ENCODE data around the gene GOLM1.

Gene GOLM1

DNA sequence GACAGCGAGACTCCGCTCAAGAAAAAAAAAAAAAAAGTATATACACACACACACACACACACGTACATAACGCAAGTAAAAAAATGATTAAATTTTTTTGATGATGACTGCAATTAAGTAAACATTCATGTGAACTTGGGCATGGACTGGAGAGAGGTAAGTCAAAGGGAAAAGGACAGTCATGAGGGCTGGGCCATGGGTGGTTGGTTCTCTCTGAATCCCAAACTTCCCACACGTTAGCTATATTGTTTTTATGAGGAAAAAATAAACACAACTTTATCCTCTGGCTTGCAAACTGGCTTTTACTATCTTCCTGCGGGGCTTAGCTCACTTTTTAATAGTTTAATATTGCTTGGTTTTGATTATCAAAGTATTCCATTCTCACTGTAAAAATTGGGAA, 53.7 kb downstream of the GOLM1 start:
- no peak for DNase-seq (ENCODE audit: low read depth)

DNA sequence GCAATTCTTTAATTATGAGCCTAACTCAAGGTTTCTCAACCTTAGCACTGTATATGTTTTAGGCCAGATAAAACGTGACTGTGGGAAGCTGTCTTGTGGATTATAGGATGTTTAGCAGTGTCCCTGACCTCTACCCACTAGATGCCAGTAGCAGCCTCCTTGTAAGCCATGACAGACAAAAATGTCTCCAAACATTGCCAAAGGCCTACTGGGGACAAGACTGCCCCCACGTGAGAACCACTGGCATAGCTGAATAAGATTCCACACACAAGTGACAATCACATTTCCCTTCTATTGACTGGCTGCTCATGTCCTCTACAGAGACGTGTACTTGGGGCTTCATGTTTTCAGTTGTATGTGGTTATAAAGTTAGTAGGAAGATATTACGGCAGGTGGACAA, 55.4 kb downstream of the GOLM1 start:
- no peak for DNase-seq (ENCODE audit: low read depth)

DNA sequence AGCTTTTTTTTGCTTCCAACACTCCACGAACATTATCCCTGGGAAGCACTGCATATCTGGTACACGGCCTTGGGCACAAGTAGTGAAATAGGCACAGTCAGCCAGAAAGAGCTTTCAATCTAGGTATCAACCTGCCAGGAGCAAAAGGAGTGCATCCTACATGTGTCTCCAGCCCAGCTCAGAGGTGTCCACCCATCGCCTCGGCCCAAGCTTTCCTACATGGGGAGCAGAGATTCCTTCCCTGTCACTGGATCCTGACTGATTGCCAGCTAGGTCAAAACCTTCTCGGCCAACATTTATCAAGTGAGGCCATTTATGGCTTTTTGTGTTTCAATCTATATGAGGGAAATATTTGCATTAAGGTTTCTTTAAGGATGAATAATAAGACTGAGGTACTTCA, 55.8 kb downstream of the GOLM1 start:
- no peak for DNase-seq (ENCODE audit: low read depth)

DNA sequence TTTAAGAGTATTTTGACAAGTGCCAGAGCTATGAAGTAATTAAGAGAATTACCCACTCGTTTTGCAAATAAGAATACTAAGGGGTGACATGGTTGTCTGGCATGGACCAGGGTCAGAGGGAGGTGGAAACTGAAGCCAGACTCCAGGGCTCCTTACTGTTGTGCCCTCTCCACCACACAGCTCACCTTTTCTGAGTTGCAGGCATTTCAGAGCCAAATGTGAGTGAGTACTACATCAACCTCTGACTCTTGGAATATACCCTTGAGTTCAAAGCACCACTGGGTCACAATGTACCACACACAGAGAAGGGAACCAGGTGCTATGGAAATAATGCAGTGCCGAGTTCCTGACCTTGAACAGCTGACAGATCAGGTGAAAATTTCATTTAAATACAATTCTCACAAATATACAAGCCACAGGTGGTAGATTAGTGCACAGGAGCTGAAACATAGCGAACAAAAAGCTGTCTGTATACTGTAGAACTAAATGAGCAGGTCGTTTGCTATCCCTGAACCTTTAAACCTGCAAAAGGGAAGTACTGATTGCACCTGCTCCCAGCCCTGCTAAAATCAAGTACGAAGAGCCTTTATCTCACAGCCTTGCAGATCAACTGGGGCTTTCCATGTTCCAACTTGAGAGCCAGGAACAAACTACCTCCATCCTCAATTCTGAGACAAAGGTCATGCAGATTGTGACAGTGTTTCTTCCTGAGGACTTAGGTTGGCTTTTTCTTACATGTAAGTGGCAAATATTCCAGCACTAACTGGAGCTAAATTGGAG, 57.0 kb downstream of the GOLM1 start:
- DNase-seq (ENCODE audit: low read depth) = no peak

DNA sequence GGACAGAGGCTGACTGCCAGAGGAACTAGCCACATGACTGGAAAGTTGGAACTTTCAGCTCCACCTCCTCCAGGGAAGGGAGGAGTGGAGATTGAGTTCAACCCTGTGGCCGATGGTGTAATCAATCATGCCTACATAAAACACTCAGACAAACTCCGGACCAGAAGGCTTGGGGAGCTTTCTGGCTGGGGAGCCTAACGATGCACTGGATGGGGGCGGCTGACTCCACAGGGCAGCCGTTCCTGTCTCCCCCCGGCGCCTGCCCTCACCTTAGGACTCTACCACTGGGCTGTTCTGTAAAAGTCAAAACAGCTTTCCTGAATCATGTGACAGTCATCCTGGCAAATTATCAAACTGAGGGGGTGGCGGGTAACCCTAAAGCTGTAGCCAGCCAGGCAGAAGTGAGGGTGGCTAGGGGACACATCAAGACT, 58.0 kb downstream of the GOLM1 start:
- no peak for DNase-seq (ENCODE audit: low read depth)

DNA sequence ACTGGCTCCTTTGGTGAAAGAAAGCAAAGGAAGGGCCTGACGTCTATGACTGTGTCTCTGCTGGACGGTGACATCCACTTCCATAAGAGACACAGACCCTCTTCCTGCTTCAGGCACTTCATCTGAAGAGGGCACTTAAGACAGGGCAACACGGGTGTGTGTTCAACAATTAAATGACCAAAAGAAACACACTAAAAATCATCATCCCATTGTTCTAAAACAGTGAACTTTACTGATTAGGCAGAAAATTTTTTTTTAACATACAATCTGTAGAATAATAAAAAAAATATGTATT, 58.5 kb downstream of the GOLM1 start:
- DNase-seq (ENCODE audit: low read depth) = no peak

DNA sequence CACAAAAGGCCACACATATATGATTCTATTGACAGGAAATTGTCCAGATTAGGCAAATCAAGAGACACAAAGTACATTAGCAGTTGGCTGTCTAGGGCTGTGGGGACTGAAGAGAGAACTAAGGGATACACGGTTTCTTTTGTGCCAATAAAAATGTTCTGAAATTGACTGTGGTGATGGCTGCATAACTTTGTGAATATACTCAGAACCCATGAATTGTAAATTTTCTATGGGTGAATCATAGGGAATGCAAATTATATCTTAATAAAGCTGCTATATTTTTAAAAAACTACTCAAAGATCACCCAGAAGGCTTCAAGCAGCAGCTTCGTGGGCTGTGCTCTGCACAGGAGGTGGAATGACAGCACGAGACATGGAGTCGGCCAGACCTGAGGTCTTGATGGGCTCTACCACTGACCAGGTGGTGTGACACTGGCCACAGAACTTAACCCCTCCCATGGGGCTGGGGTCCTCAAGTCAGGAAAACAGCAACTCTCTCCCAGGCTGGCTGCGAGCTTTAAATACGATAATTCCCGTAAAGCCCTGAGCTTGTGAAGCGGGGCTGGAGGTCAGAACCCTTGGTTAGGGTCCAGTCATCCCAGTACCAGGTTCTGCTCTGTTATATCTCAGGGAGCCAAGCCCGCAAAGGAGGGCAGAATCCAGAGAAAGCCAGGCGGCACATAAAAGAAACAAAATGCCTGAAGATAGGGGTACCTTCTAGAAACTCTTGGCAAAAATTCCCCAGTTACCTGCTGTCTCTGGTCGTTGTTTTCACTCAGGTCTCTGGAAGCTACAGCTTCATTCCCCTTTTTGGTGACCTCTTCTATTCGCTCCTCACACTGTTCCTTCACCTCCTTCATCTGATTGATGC, 59.1 kb downstream of the GOLM1 start:
- DNase-seq (ENCODE audit: low read depth) = no peak

DNA sequence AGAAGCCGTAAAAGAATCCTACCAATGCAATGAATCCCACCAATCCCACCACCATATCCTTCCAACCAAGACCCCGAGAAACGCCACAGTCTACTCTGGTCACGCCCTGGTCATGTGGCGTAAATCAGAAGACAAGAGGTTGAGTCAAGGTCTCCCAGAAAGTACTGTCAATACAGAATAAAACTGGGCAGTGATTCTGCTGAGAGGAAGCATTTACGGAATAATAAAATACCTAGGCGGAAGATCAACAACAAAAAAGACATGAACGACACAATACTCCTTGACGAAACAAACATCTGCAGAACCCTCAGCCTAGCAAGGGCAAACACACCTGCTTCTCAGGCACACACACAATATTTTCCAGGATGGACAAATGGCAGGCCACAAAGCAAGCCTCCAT, 62.8 kb downstream of the GOLM1 start:
- DNase-seq (ENCODE audit: low read depth) = no peak

DNA sequence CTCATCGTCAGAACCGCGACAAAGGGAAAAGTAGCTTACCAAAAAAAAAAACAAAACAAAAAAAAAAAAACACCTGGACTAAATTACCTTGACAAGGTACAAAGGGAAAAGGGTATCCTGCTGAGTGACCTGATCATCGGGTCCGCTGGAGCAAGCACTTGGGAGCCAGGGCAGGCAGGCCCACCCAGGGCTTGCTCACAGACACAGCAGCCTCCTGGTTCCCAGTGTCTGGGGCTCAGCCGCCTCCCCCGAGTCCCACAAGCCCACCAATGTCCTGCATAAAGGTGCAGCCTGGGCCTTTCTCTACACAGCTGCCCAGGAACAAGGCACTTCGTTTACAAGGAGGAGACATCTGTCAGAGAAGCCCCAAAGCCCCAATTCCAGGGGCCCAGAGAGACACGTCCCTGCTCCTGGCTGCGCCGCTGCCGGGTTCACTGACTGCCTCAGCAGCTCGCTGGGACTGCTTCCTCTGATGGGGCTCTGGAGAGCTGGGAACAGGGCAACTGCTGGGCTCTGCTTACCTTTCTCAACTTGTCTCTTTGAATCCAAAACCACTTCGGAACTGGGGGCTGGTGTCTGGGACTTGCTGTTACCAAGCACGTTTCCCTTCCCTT, 63.4 kb downstream of the GOLM1 start:
- no peak for DNase-seq (ENCODE audit: low read depth)

DNA sequence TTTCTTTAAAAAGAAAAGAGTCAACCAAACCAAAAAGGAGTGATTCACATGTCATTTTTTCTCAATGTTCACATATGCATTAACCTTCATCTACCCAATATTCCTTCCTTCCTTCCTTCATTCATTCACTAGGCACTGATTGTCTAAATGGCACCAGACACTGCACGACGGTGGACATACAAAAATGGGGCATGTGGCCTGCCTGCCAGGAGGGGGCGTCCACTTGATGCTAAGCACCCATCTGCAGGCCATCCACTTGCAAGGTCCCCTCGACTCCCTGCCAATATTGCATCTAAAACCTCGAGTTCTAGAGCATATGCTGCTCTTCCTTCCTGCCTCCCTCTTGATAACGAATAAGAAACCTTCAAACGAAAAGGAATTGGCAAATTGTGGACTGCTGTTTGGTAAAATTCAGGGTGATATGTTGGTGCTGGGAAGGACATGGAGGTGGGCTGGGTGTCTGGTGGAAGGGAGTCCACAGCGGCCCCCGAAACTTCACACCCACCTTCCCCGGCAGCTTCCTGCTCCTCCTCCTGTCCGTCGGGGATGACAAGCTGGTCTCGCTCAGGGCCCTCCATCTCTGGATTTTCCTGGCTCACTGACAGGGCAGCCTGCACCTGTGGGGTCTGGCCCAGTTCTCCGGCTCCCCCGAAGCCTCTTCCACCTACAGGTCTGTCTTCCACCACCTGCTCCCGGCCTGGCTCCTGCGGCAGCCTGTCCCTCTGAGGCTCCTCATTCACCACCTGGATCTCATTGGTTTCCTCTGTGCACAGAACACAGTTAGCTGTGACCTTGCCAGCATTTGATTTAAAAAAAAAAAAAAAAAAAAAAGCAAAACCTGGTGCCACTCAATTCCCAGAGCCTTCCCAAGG, 64.3 kb downstream of the GOLM1 start:
- no peak for DNase-seq (ENCODE audit: low read depth)

DNA sequence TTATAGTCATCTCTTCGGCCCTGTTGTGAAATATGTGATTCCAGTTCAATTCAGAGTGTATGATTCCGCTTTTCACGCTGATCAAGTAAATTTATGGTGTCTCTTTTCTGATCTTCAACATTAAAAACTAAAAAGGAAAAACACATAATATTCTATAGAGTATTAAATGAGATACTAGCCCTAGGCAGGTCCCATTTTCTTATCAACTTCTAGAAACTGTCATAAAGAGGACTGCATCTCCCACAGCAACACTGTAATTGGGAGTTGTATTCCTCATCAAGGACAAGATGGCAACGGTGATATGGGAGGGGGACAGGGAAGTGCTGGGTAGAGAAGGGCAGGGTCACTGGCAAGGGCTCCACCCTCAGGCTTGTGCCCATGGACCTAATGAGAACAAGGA, 71.6 kb downstream of the GOLM1 start:
- no peak for DNase-seq (ENCODE audit: low read depth)

DNA sequence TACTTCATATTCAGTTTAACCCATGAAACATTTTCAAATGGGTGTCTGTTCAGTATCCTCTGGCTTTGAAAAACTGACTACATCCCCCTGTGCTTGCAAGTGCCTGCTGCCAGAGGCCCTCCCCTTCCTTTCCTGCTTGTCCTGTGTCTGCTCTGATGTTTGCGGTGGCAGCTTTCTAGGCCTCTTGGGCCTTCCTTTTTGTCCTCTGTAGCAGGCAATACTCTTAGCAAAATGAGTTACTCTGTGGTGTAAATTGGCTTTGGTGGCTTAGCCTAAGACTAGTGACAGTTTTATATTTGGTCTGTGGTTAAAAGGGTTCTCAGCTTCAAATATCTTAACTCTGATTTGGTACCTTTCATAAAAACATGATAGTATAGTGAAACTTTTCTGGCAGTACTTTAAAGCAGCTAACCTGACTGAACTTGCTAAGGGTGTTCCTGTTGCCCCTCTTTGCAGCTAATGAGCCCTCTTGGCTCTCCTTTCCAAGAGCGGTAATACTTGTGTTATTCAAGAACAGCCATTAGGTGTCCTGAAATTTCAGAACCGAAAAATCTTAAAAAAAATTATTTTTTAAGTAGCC, 76.6 kb downstream of the GOLM1 start:
- DNase-seq (ENCODE audit: low read depth) = no peak

DNA sequence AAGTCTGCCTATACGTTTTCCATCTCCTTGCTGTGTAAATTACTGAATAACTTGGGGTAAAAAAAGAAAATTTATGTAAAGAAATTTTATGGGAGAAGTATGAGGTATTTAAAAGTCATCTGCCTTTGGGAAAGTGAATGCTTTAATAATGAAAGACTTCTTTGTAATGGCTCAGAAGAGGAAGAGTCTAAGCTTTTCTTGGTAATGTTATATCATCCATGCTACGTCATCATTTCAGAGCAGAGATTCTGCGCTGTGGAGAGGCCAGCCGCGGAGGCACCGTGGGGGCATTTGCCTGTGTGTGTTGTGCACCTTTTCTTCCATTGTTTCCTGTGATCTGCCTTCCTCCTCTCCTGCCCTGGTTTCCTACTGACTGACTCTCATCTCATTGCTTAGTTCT, 78.2 kb downstream of the GOLM1 start:
- no peak for DNase-seq (ENCODE audit: low read depth)

DNA sequence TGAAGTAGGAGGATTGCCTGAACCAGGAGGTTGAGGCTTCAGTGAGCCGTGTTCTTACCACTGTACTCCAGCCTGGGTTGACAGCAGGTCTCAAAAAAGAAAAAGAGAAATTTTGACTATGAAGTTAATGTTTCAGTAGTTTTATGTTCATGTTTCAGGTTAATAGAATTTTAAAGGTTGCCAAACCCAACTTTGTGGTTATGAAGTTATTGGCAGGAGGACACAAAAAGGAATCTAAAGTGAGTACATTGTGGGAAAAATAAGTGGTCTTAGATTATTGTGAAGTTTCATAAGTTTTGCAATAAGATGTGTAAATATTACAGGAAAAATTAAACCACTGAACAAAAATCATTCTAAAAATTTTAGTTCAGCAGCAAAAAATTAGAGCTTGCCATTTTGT, 78.6 kb downstream of the GOLM1 start:
- no peak for DNase-seq (ENCODE audit: low read depth)

DNA sequence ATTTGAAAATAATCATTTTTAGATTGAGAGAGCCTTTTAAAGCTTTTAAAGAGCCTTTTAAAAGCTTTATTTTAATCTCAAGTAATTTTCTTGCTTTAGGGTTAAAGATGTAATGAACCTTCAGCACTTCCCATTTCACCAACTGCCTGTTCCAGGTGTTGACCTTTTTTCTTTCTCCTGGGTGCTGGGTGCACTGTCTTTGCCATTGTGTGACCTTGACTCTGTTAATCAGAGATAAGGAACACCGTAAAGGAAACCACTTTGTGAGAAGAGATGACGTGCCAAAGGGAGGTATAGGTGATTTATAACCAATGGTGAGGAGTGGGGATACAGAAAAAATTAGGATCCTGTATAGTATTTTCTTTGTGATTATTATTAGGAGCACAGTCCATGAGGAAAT, 90.2 kb downstream of the GOLM1 start:
- DNase-seq (ENCODE audit: low read depth) = no peak

DNA sequence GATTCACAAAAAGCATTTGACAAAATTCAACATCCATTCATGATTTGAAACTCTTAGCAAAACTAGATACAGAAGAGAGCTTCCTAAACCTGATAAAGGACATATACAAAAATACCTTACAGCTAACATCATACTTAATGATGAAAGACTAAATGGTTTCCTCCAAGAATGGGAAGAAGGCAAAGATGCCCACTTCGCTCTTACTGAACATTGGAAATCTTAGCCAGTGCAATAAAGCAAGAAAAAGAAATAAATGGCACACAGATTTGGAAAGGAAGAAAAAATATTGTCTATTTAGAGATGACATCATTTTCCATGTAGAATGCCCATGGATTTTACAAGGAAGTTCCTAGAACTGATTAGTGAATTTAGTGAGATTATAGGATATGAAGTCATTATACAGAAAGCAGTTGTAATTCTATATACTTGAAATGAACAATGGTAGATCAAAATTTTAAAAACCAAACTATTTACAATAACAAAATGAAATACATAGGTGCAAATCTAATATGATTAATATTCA, 94.0 kb downstream of the GOLM1 start:
- DNase-seq (ENCODE audit: low read depth) = no peak

DNA sequence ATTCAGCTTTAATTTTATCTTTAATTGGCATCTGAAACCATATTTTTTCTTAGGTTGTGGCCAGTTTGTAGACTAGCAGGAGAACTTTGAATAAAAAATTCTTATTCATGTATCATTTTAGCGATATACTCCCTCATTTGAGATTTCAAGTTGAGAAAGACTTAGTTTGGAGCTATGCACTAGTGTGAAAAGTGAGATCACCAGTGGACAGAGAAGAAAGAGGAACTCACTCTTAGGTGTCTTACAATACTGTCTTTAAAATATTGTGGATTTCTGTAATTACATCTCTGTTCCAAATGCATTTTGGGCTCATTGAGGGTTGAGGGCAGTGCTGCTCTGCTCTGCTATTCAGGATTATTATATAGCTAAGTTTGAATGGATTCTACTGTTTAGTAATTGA, 103.8 kb downstream of the GOLM1 start:
- no peak for DNase-seq (ENCODE audit: low read depth)

DNA sequence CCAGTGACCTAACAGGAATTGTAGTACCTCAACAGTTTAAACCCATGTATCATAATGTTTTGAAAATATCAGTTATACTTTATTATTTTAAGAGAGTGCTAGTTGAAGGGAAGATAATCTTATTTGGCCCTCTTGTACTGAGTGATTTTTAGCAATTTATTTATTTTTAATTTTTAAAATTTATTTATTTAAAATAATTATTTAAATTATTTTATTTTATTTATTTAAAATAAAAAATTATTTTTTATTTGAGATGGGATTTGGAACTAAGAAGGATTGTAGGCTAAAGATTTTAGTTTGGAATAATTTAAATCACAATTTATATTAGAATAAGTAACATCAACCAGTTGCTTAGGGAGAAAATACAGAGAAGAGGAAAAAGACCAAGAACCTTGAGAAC, 104.3 kb downstream of the GOLM1 start:
- no peak for DNase-seq (ENCODE audit: low read depth)

DNA sequence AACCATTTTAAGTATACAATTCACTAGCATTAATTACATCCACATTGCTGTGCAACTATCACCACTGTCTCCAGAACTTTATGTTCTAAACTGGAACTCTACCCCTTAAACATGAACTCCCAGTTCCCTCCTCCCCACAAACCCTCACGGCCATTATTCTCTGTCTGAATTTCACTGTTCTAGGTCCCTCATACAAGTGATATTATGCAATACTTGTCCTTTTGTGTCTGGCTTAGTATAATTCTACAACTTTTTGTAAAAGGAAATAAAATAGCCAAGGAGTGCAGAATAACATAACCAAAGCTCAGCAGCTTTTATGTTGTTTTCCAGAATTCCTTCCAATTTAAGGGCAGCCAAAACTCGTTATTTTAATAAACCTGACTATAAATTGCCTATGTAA, 105.2 kb downstream of the GOLM1 start:
- no peak for DNase-seq (ENCODE audit: low read depth)

DNA sequence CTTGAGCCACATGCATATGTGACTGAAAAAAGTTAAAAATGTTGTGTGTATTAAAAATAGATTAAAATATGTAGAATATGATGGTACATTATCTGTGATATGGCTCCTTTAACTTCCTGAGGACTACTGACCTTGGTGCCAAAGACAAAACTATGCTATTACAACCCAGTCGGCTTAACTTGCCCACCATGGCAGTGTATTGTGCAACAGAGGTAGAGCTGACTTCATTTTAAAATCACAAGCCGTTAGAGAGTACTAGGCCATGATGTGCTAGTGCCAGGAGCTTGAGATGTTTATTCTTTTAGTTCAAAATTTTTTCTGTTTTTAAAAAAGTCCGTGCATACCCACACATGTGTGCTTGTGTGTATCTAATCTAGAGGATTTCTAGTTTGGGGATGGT, 112.1 kb downstream of the GOLM1 start:
- no peak for DNase-seq (ENCODE audit: low read depth)

DNA sequence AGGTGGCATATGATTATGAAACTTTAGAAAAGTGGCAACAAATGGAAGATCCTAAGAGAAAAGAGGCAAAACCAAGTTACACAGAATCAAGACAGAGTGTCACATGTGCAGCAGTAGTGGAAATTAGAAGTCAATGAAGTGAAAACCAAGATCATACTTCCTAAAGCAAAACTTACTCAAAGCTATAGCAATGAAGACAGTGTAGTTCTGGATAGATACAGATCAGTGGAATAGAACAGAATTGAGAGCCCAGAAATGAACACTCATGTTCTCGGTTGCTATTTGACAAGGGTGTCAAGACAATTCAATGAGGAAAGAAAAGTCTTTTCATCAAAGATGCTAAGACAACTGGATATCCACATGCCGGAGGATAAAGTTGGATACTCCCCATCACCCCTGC, 114.9 kb downstream of the GOLM1 start:
- DNase-seq (ENCODE audit: low read depth) = no peak

DNA sequence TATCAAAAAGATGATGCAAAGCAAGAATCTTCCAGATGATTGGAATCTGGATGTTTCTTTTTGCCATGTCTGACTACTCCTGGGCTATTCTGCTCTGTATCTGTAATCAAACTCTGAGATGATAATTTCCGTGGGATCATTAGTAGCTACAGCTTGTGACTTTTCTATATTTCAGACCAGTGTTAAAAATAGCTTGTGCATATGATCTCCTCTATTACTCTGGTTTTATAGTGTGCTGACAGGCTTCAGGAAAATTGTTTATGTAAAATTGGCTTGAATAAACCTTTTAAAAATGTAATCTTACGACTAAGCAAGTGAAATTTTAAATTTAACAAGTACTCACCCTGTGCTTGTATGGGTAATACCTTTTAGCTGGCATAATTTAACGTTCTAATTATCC, 118.0 kb downstream of the GOLM1 start:
- no peak for DNase-seq (ENCODE audit: low read depth)
